Endometrial microvascular endothelial cells (primary cell): ENCODE results near the gene MDC1. TPM values are rescaled to one million over a fixed set of nuclear protein-coding genes. Genes with fewer than 3 reads are reported as not detected.
"Not testable (repeated sequence)": the region's sequence is repeated elsewhere in the genome, so short reads cannot be mapped to it uniquely, and the experiment has no call there.

Source experiments
- in situ Hi-C: cut with HindIII; loops from 2 replicates; pipeline ENCODE4 v1.10.0; 2017; ENCODE audit warnings: low sequenced_read_pairs, low pct_unique_long_range_greater_than_20kb; ENCODE audit errors: inconsistent ontology term
- total RNA-seq: library from RNA; depleted of rRNA; stranded (reverse); fragments of >200 nt; gene quantifications from one replicate; pipeline ENCODE4 v1.2.3, GENCODE V29; 2015; ENCODE audit errors: inconsistent ontology term

The MDC1 gene
- total RNA-seq, result 17.1 TPM

GRCh38 chr6:30717129-30717844 lies at the start of gene MDC1:
Gene MDC1, minus strand, starts transcription at chr6:30717281. Its CDS starts 2,106 bp downstream, at chr6:30715175.
- in situ Hi-C loops, result loop anchor here (10.0 kb wide), 1 partner anchor 172 kb away; no protein-coding TSS in a partner anchor

- in situ Hi-C loops, result no loop called here
These were observed 49.5 kb upstream of the MDC1 start for GRCh38 chr6:30766461-30767157.

- in situ Hi-C loops, result not testable (repeated sequence)
These were observed 48.4 kb upstream of the MDC1 start for GRCh38 chr6:30765495-30765894.

GRCh38 chr6:30764490-30765043 lies 47.5 kb upstream of the MDC1 start:
- in situ Hi-C loops, result not testable (repeated sequence)

GRCh38 chr6:30763618-30764489 lies 46.8 kb upstream of the MDC1 start:
- in situ Hi-C loops, result no loop called here

GRCh38 chr6:30763155-30763617 lies 46.1 kb upstream of the MDC1 start:
- in situ Hi-C loops, result no loop called here

- in situ Hi-C loops, result no loop called here
These were observed 44.8 kb upstream of the MDC1 start for GRCh38 chr6:30761791-30762429.

GRCh38 chr6:30760549-30760948 lies 43.5 kb upstream of the MDC1 start:
- in situ Hi-C loops, result no loop called here

- in situ Hi-C loops, result no loop called here
These were observed 42.6 kb upstream of the MDC1 start for GRCh38 chr6:30759575-30760239.

GRCh38 chr6:30757261-30757904 lies 40.3 kb upstream of the MDC1 start:
- in situ Hi-C loops, result no loop called here

- in situ Hi-C loops, result not testable (repeated sequence)
These were observed 39.4 kb upstream of the MDC1 start for GRCh38 chr6:30756405-30757003.

GRCh38 chr6:30754631-30755030 lies 37.5 kb upstream of the MDC1 start:
- in situ Hi-C loops, result no loop called here

GRCh38 chr6:30752157-30752927 lies 35.3 kb upstream of the MDC1 start:
- in situ Hi-C loops, result no loop called here

- in situ Hi-C loops, result no loop called here
These were observed 33.2 kb upstream of the MDC1 start for GRCh38 chr6:30750379-30750668.

GRCh38 chr6:30749554-30750378 lies 32.7 kb upstream of the MDC1 start:
- in situ Hi-C loops, result loop anchor here (10.0 kb wide), 1 partner anchor 155 kb away; no protein-coding TSS in a partner anchor
